Natural killer cell treated with Interleukin-12 subunit alpha and Interleukin-12 subunit beta and Interleukin-15 and Interleukin-18, amount 100 ng/mL, for 72 hours (primary cell): Measurements from ENCODE around the gene COL4A2. TPM values are rescaled to one million over a fixed set of nuclear protein-coding genes. Genes with fewer than 3 reads are reported as not detected.

Experiments used
- ATAC-seq, 2 donors: fragments of 150-1000 bp; cut with Tn5 transposase in 1 of 2; sonication (Bioruptor Pico), chemical (Tn5 transposase) in 1 of 2; 2 replicates each; pipeline ENCODE4 v1.10.0; 2021
- DNase-seq: peaks from one replicate; pipeline ENCODE4 v3.0.0; 2022; ENCODE audit warnings: low spot score
- H3K27ac Mint-ChIP-seq, 2 donors: 1 replicate in 1 of 2; 2 replicates in 1 of 2; pipeline ENCODE4 v1.8.0; 2022; ENCODE audit warnings: mixed read lengths in 2 of 2, mild to moderate bottlenecking in 1 of 2, moderate library complexity in 1 of 2
- H3K27me3 Mint-ChIP-seq, 2 donors: 1 replicate in 1 of 2; 2 replicates in 1 of 2; pipeline ENCODE4 v1.8.0; 2022; ENCODE audit warnings: mixed read lengths in 2 of 2
- H3K36me3 Mint-ChIP-seq: one replicate; pipeline ENCODE4 v1.8.0; 2022; ENCODE audit warnings: mixed read lengths
- H3K4me1 Mint-ChIP-seq, 2 donors: 1 replicate in 1 of 2; 2 replicates in 1 of 2; pipeline ENCODE4 v1.8.0; 2022; ENCODE audit warnings: low read depth in 2 of 2, mixed read lengths in 2 of 2, mild to moderate bottlenecking in 1 of 2
- H3K4me3 Mint-ChIP-seq: one replicate; pipeline ENCODE4 v1.8.0; 2022; ENCODE audit warnings: mixed read lengths
- H3K9me3 Mint-ChIP-seq: 2 replicates; pipeline ENCODE4 v1.8.0; 2022; ENCODE audit warnings: mixed read lengths
- total RNA-seq, 2 donors: library from RNA; stranded (reverse); gene quantifications; one replicate each; pipeline ENCODE4 v1.2.3, GENCODE V29; 2022

The COL4A2 gene
- total RNA-seq, 2 donors from 2014 or later, result not detected

DNA sequence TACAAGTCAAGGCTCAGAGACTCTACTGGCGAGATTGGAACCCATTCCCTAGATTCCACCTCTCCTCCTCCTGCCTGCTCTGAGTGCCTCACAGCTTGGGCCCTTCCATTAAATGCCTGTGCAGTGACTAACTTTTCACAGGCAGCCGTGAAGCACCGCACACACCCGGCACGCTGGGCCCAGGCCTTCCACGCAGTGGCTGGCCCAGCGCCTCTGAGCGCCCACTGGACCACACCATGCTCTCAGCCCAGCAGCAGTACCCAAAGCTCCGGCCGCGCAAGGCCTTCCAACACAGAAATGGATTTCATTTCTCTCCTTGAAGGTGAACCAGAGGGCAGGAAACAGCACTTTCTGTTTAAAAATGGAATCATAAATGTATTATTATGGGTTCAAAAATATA, 228.4 kb downstream of the COL4A2 start:
- no peak for ATAC-seq
- H3K27me3 Mint-ChIP-seq, result peaks cover 0 to 5% of the 10 kb centered on the region in 2 donors

GRCh38 chr13:110536006-110536693, 229.1 kb downstream of the COL4A2 start:
- ATAC-seq, result no peak
- Mint-ChIP-seq H3K4me1 (no peaks in the 10 kb centered on the region), H3K27ac (no peak overlapping the region), H3K36me3 (no peaks in the 10 kb centered on the region), H3K27me3 (peaks cover 0 to 5% of the 10 kb centered on the region in 2 donors), H3K9me3 (no peaks in the 10 kb centered on the region), H3K4me3 (no peak overlapping the region)
- no peak for DNase-seq

More for the DNA sequence above, 228.4 kb downstream of the COL4A2 start:
- no peaks in the 10 kb centered on the region for H3K4me1 Mint-ChIP-seq
- DNase-seq, result no peak
- no peaks in the 10 kb centered on the region for H3K9me3 Mint-ChIP-seq
- no peaks in the 10 kb centered on the region for H3K36me3 Mint-ChIP-seq
- no peak overlapping the region for H3K4me3 Mint-ChIP-seq
- no peak overlapping the region for H3K27ac Mint-ChIP-seq

- H3K27me3 Mint-ChIP-seq, result peaks cover 0 to 14% of the 10 kb centered on the region in 2 donors
- no peaks in the 10 kb centered on the region for H3K9me3 Mint-ChIP-seq
- H3K36me3 Mint-ChIP-seq, result no peaks in the 10 kb centered on the region
- H3K4me1 Mint-ChIP-seq, result no peaks in the 10 kb centered on the region
- H3K4me3 Mint-ChIP-seq, result no peak overlapping the region
- ATAC-seq (no peak), DNase-seq (no peak)
- no peak overlapping the region for H3K27ac Mint-ChIP-seq
Measured at GRCh38 chr13:110538632-110539031, 231.5 kb downstream of the COL4A2 start.

DNA sequence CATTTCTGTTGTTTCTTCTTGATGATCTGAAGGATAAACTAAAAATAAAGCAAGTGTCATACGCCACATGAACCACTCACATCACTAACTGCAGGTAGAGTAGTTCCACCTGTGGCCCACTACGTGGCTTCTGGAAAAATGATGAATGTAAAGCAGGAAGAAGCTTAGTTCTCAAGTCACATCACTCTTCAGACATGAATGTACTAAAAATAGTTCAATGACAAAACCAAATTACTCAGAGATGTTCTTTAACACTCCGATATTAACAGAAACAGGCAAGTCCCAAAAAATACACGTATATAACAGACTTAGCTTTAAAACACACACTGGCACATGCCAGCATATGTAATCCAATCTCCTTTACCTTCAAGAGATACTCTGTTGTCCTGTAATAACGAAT, 232.8 kb downstream of the COL4A2 start:
- H3K4me1 Mint-ChIP-seq, result no peaks in the 10 kb centered on the region
- H3K27ac Mint-ChIP-seq, result no peak overlapping the region
- no peaks in the 10 kb centered on the region for H3K9me3 Mint-ChIP-seq
- H3K4me3 Mint-ChIP-seq, result no peak overlapping the region
- peaks cover 3 to 14% of the 10 kb centered on the region in 2 donors for H3K27me3 Mint-ChIP-seq
- ATAC-seq (no peak), DNase-seq (no peak)
- no peaks in the 10 kb centered on the region for H3K36me3 Mint-ChIP-seq

GRCh38 chr13:110540871-110541525, 233.9 kb downstream of the COL4A2 start:
- no peak for ATAC-seq
- Mint-ChIP-seq H3K27ac (no peak overlapping the region), H3K4me3 (no peak overlapping the region), H3K4me1 (no peaks in the 10 kb centered on the region), H3K27me3 (peaks cover 11 to 17% of the 10 kb centered on the region in 2 donors), H3K9me3 (no peaks in the 10 kb centered on the region), H3K36me3 (no peaks in the 10 kb centered on the region)
- DNase-seq, result no peak

DNA sequence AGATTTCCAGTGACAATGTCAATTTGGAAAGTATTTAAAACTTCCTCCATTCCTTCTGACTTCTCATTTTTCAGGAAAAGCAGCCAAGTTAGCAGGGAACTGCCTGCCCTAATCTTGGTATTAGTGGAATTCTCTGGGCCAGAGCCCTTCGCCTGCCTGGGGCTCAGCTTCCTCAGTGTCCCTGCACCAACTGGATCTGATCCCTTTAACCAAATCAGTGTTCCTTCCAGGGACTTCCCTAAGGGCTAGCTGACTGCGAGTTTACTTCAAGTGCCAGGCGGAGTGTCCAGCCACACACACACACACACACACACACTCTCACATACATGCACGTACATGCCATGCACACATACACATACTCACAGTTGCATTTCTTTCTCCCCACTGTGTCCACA, 234.4 kb downstream of the COL4A2 start:
- Mint-ChIP-seq H3K27me3 (peaks cover 11 to 19% of the 10 kb centered on the region in 2 donors), H3K9me3 (no peaks in the 10 kb centered on the region), H3K4me1 (no peaks in the 10 kb centered on the region), H3K4me3 (no peak overlapping the region), H3K27ac (no peak overlapping the region), H3K36me3 (no peaks in the 10 kb centered on the region)
- ATAC-seq (no peak), DNase-seq (no peak)

GRCh38 chr13:110542169-110542796, 235.2 kb downstream of the COL4A2 start:
- Mint-ChIP-seq H3K36me3 (no peaks in the 10 kb centered on the region), H3K27ac (no peak overlapping the region), H3K4me3 (no peak overlapping the region), H3K9me3 (no peaks in the 10 kb centered on the region), H3K27me3 (peaks cover 11 to 17% of the 10 kb centered on the region in 2 donors), H3K4me1 (no peaks in the 10 kb centered on the region)
- no peak for ATAC-seq
- no peak for DNase-seq

DNA sequence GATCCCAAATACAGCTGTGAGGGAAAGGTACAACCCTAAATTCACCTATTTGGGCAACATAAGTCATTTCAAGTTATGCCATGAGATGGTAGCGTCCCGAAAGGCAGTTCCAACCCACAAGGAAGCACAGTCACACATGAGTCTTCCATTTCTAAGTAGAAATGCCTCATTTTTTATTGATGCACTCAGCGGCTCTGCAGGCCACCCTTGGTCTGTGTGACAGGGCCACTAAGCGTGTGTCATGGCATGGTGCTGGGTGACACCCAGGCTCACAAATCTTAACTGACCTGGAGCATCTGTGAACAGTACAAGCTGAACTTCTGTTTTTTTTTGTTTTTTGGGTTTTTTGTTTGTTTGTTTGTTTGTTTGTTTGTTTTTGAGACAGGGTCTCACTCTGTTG, 239.3 kb downstream of the COL4A2 start:
- ATAC-seq (no peak), DNase-seq (no peak)
- H3K9me3 Mint-ChIP-seq, result no peaks in the 10 kb centered on the region
- H3K27me3 Mint-ChIP-seq, result peaks cover 17 to 18% of the 10 kb centered on the region in 2 donors
- no peak overlapping the region for H3K4me3 Mint-ChIP-seq
- H3K36me3 Mint-ChIP-seq, result no peaks in the 10 kb centered on the region
- H3K27ac Mint-ChIP-seq, result no peak overlapping the region
- H3K4me1 Mint-ChIP-seq, result no peaks in the 10 kb centered on the region

DNA sequence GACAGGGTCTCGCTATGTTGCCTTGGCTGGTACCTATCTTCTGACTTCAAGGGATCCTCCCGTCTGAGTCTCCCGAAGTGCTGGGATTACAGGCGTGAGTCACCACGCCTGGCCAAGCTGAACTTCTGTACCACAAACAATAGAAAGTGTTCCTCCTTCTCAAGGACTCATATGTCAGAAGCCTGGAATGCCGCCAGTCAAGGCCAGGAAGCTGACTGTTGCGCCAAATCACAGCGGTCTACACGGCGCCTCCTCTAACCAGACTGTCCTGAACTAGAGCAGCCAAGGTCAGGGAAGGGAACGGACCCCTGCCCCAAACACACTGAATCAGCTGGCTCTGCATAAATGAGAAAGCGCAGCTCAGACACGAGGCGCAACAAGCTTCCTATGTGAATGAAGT, 239.8 kb downstream of the COL4A2 start:
- no peak for DNase-seq
- no peak overlapping the region for H3K4me3 Mint-ChIP-seq
- no peak for ATAC-seq
- no peak overlapping the region for H3K27ac Mint-ChIP-seq
- no peaks in the 10 kb centered on the region for H3K36me3 Mint-ChIP-seq
- peaks cover 19 to 20% of the 10 kb centered on the region in 2 donors for H3K27me3 Mint-ChIP-seq
- H3K9me3 Mint-ChIP-seq, result no peaks in the 10 kb centered on the region
- H3K4me1 Mint-ChIP-seq, result no peaks in the 10 kb centered on the region

GRCh38 chr13:110548891-110549794, 242.1 kb downstream of the COL4A2 start:
- peaks cover 10 to 20% of the 10 kb centered on the region in 2 donors for H3K27me3 Mint-ChIP-seq
- ATAC-seq (no peak), DNase-seq (no peak)
- no peaks in the 10 kb centered on the region for H3K9me3 Mint-ChIP-seq
- no peak overlapping the region for H3K4me3 Mint-ChIP-seq
- H3K27ac Mint-ChIP-seq, result no peak overlapping the region
- H3K4me1 Mint-ChIP-seq, result no peaks in the 10 kb centered on the region
- no peaks in the 10 kb centered on the region for H3K36me3 Mint-ChIP-seq

GRCh38 chr13:110549795-110550160, 242.7 kb downstream of the COL4A2 start:
- peaks cover 10 to 18% of the 10 kb centered on the region in 2 donors for H3K27me3 Mint-ChIP-seq
- no peaks in the 10 kb centered on the region for H3K4me1 Mint-ChIP-seq
- no peak for ATAC-seq
- no peak overlapping the region for H3K27ac Mint-ChIP-seq
- H3K36me3 Mint-ChIP-seq, result no peaks in the 10 kb centered on the region
- no peak for DNase-seq
- H3K9me3 Mint-ChIP-seq, result no peaks in the 10 kb centered on the region
- H3K4me3 Mint-ChIP-seq, result no peak overlapping the region

GRCh38 chr13:110551284-110551683, 244.2 kb downstream of the COL4A2 start:
- H3K4me3 Mint-ChIP-seq, result no peak overlapping the region
- no peaks in the 10 kb centered on the region for H3K36me3 Mint-ChIP-seq
- DNase-seq, result no peak
- H3K4me1 Mint-ChIP-seq, result no peaks in the 10 kb centered on the region
- H3K27ac Mint-ChIP-seq, result no peak overlapping the region
- H3K9me3 Mint-ChIP-seq, result no peaks in the 10 kb centered on the region
- H3K27me3 Mint-ChIP-seq, result peaks cover 8% of the 10 kb centered on the region in 2 donors
- ATAC-seq, result no peak

GRCh38 chr13:110552767-110553166, 245.7 kb downstream of the COL4A2 start:
- H3K27ac Mint-ChIP-seq, result no peak overlapping the region
- no peak overlapping the region for H3K4me3 Mint-ChIP-seq
- ATAC-seq (no peak), DNase-seq (no peak)
- no peaks in the 10 kb centered on the region for H3K9me3 Mint-ChIP-seq
- no peaks in the 10 kb centered on the region for H3K36me3 Mint-ChIP-seq
- no peaks in the 10 kb centered on the region for H3K4me1 Mint-ChIP-seq
- H3K27me3 Mint-ChIP-seq, result peaks cover 8% of the 10 kb centered on the region in 2 donors
